PC-3 (cell line): Measurements from ENCODE around the gene MYO3A.

Experiments used
- CTCF ChIP-seq: fragments of 300-600 bp; sonication (generic); conservative IDR thresholded peaks from 2 replicates; pipeline ENCODE4 v1.5.1; 2017; ENCODE audit warnings: antibody characterized with exemption, low read depth, mild to moderate bottlenecking, low read length
- EZH2 ChIP-seq: fragments of 300-600 bp; sonication (generic); IDR thresholded peaks from one replicate; pipeline ENCODE4 v1.6.1; 2017; ENCODE audit warnings: antibody characterized with exemption, mild to moderate bottlenecking, low read length; ENCODE audit not compliant: unreplicated experiment
- EZH2phosphoT487 ChIP-seq: fragments of 300-600 bp; sonication (generic); IDR thresholded peaks from 2 replicates; pipeline ENCODE4 v1.6.1; 2018; ENCODE audit warnings: mild to moderate bottlenecking, antibody characterized with exemption, low read length, borderline replicate concordance

GRCh38 chr10:26015092-26015491, 81.1 kb downstream of the MYO3A start:
- TF ChIP-seq CTCF (no peak), EZH2phosphoT487 (no peak), EZH2 (no peak)
